Measurements from ENCODE around the gene ZNF74. TPM values are rescaled to one million over a fixed set of nuclear protein-coding genes. Genes with fewer than 3 reads are reported as not detected.
A peak's percentile ranks its signal among the peaks of the same experiment; 100 is the strongest.

ZNF74 gene
- total and polyA plus RNA-seq, 5 donors from 2014 or later, result 3.4 to 5.9 (median 4.1) TPM

GRCh38 chr22:20433686-20434241 lies 39.8 kb downstream of the ZNF74 start:
- Mint-ChIP-seq H3K27me3 (peaks cover 54% of the 10 kb centered on the region), H3K9me3 (peaks cover 0 to 2% (median 0%) of the 10 kb centered on the region in 7 donors), H3K4me1 (peaks cover 0 to 42% (median 10%) of the 10 kb centered on the region in 4 donors), H3K27ac (no peak overlapping the region), H3K36me3 (no peaks in the 10 kb centered on the region), H3K4me3 (peak overlapping the region in 2 of 4 donors; percentile 21 to 59)
- no peak for DNase-seq
- Histone ChIP-seq H3K27me3 (ENCODE audit: control insufficient read depth, insufficient read depth, low read length) (peaks cover 8% of the 10 kb centered on the region), H3K9me3 (ENCODE audit: control insufficient read depth in 2 of 2, low read length in 2 of 2) (no peaks in the 10 kb centered on the region), H3K4me3 (ENCODE audit: low read depth, low read length) (no peak overlapping the region), H3K27ac (ENCODE audit: insufficient read depth, low read length, poor library complexity, severe bottlenecking) (no peak overlapping the region), H3K4me1 (ENCODE audit: control insufficient read depth, insufficient read depth, low read length, poor library complexity, severe bottlenecking) (peaks cover 57% of the 10 kb centered on the region), H3K36me3 (ENCODE audit: control insufficient read depth, insufficient read depth, low read length) (no peaks in the 10 kb centered on the region)
- ATAC-seq (ENCODE audit: low read depth in 2 of 2), result no peak

- Mint-ChIP-seq H3K4me3 (peak overlapping the region in 2 of 4 donors; percentile 21 to 59), H3K9me3 (peaks cover 0 to 2% (median 0%) of the 10 kb centered on the region in 7 donors), H3K36me3 (no peaks in the 10 kb centered on the region), H3K27me3 (peaks cover 53% of the 10 kb centered on the region), H3K4me1 (peaks cover 0 to 39% (median 5%) of the 10 kb centered on the region in 4 donors), H3K27ac (no peak overlapping the region)
- no peak for DNase-seq
- H3K4me3 ChIP-seq (ENCODE audit: low read depth, low read length), result no peak overlapping the region
- no peak overlapping the region for H3K27ac ChIP-seq (ENCODE audit: insufficient read depth, low read length, poor library complexity, severe bottlenecking)
- peaks cover 52% of the 10 kb centered on the region for H3K4me1 ChIP-seq (ENCODE audit: control insufficient read depth, insufficient read depth, low read length, poor library complexity, severe bottlenecking)
- no peaks in the 10 kb centered on the region for H3K36me3 ChIP-seq (ENCODE audit: control insufficient read depth, insufficient read depth, low read length)
- no peak for ATAC-seq (ENCODE audit: low read depth in 2 of 2)
- no peaks in the 10 kb centered on the region for H3K9me3 ChIP-seq (ENCODE audit: control insufficient read depth in 2 of 2, low read length in 2 of 2)
- peaks cover 8% of the 10 kb centered on the region for H3K27me3 ChIP-seq (ENCODE audit: control insufficient read depth, insufficient read depth, low read length)
Measured at GRCh38 chr22:20434264-20434751, 40.4 kb downstream of the ZNF74 start.

- no peak for DNase-seq
- ATAC-seq (ENCODE audit: low read depth in 2 of 2), result no peak
- no peaks in the 10 kb centered on the region for H3K36me3 ChIP-seq (ENCODE audit: control insufficient read depth, insufficient read depth, low read length)
- H3K4me3 Mint-ChIP-seq, result peak overlapping the region in 3 of 4 donors; percentile 10 to 63 (median 55)
- no peaks in the 10 kb centered on the region for H3K36me3 Mint-ChIP-seq
- no peak overlapping the region for H3K4me3 ChIP-seq (ENCODE audit: low read depth, low read length)
- H3K4me1 Mint-ChIP-seq, result peaks cover 0 to 41% (median 5%) of the 10 kb centered on the region in 4 donors
- peaks cover 58% of the 10 kb centered on the region for H3K27me3 Mint-ChIP-seq
- H3K9me3 Mint-ChIP-seq, result peaks cover 0 to 2% (median 0%) of the 10 kb centered on the region in 7 donors
- H3K9me3 ChIP-seq (ENCODE audit: control insufficient read depth in 2 of 2, low read length in 2 of 2), result no peaks in the 10 kb centered on the region
- peak overlapping the region in 1 of 3 donors; percentile 53 for H3K27ac Mint-ChIP-seq
- H3K27me3 ChIP-seq (ENCODE audit: control insufficient read depth, insufficient read depth, low read length), result peaks cover 8% of the 10 kb centered on the region
- no peak overlapping the region for H3K27ac ChIP-seq (ENCODE audit: insufficient read depth, low read length, poor library complexity, severe bottlenecking)
- peaks cover 48% of the 10 kb centered on the region for H3K4me1 ChIP-seq (ENCODE audit: control insufficient read depth, insufficient read depth, low read length, poor library complexity, severe bottlenecking)
Measured at GRCh38 chr22:20434773-20435172, 40.8 kb downstream of the ZNF74 start.

- DNase-seq, result no peak
- peak overlapping the region in 1 of 3 donors; percentile 15 for H3K27ac Mint-ChIP-seq
- Histone ChIP-seq H3K9me3 (ENCODE audit: control insufficient read depth in 2 of 2, low read length in 2 of 2) (no peaks in the 10 kb centered on the region), H3K4me3 (ENCODE audit: low read depth, low read length) (no peak overlapping the region), H3K27ac (ENCODE audit: insufficient read depth, low read length, poor library complexity, severe bottlenecking) (no peak overlapping the region), H3K36me3 (ENCODE audit: control insufficient read depth, insufficient read depth, low read length) (peaks cover under 1% of the 10 kb centered on the region), H3K4me1 (ENCODE audit: control insufficient read depth, insufficient read depth, low read length, poor library complexity, severe bottlenecking) (peaks cover 39% of the 10 kb centered on the region), H3K27me3 (ENCODE audit: control insufficient read depth, insufficient read depth, low read length) (peaks cover 8% of the 10 kb centered on the region)
- peaks cover 0 to 34% (median 5%) of the 10 kb centered on the region in 4 donors for H3K4me1 Mint-ChIP-seq
- peaks cover 53% of the 10 kb centered on the region for H3K27me3 Mint-ChIP-seq
- peaks cover 0 to 2% (median 0%) of the 10 kb centered on the region in 7 donors for H3K9me3 Mint-ChIP-seq
- no peak for ATAC-seq (ENCODE audit: low read depth in 2 of 2)
- H3K36me3 Mint-ChIP-seq, result peaks cover 2% of the 10 kb centered on the region
- peak overlapping the region; percentile 53 to 63 (median 54) for H3K4me3 Mint-ChIP-seq
Measured at GRCh38 chr22:20435436-20436306, 41.7 kb downstream of the ZNF74 start.

GRCh38 chr22:20436307-20436767 lies 42.4 kb downstream of the ZNF74 start:
- peaks cover 7% of the 10 kb centered on the region for H3K36me3 ChIP-seq (ENCODE audit: control insufficient read depth, insufficient read depth, low read length)
- H3K27me3 Mint-ChIP-seq, result peaks cover 51% of the 10 kb centered on the region
- no peak overlapping the region for H3K27ac ChIP-seq (ENCODE audit: insufficient read depth, low read length, poor library complexity, severe bottlenecking)
- ATAC-seq (ENCODE audit: low read depth in 2 of 2) (peak in 1 of 2 donors; percentile 25), DNase-seq (no peak)
- H3K27ac Mint-ChIP-seq, result peak overlapping the region in 1 of 3 donors; percentile 79
- H3K4me3 ChIP-seq (ENCODE audit: low read depth, low read length), result no peak overlapping the region
- H3K9me3 ChIP-seq (ENCODE audit: control insufficient read depth in 2 of 2, low read length in 2 of 2), result no peaks in the 10 kb centered on the region
- H3K9me3 Mint-ChIP-seq, result peaks cover 0 to 2% (median 0%) of the 10 kb centered on the region in 7 donors
- H3K4me1 Mint-ChIP-seq, result peaks cover 0 to 32% (median 5%) of the 10 kb centered on the region in 4 donors
- H3K4me3 Mint-ChIP-seq, result peak overlapping the region in 3 of 4 donors; percentile 43 to 82 (median 80)
- peaks cover 3% of the 10 kb centered on the region for H3K36me3 Mint-ChIP-seq
- H3K27me3 ChIP-seq (ENCODE audit: control insufficient read depth, insufficient read depth, low read length), result peaks cover 8% of the 10 kb centered on the region
- peaks cover 32% of the 10 kb centered on the region for H3K4me1 ChIP-seq (ENCODE audit: control insufficient read depth, insufficient read depth, low read length, poor library complexity, severe bottlenecking)

- peaks cover 0 to 31% (median 5%) of the 10 kb centered on the region in 4 donors for H3K4me1 Mint-ChIP-seq
- no peak for DNase-seq
- H3K4me1 ChIP-seq (ENCODE audit: control insufficient read depth, insufficient read depth, low read length, poor library complexity, severe bottlenecking), result peaks cover 26% of the 10 kb centered on the region
- H3K4me3 ChIP-seq (ENCODE audit: low read depth, low read length), result peak overlapping the region; percentile 32
- H3K36me3 ChIP-seq (ENCODE audit: control insufficient read depth, insufficient read depth, low read length), result peaks cover 11% of the 10 kb centered on the region
- peaks cover 0 to 2% (median 0%) of the 10 kb centered on the region in 7 donors for H3K9me3 Mint-ChIP-seq
- H3K27me3 ChIP-seq (ENCODE audit: control insufficient read depth, insufficient read depth, low read length), result peaks cover 8% of the 10 kb centered on the region
- H3K9me3 ChIP-seq (ENCODE audit: control insufficient read depth in 2 of 2, low read length in 2 of 2), result no peaks in the 10 kb centered on the region
- peak overlapping the region; percentile 36 to 79 (median 68) for H3K27ac Mint-ChIP-seq
- peak in 1 of 2 donors; percentile 12 for ATAC-seq (ENCODE audit: low read depth in 2 of 2)
- peaks cover 51% of the 10 kb centered on the region for H3K27me3 Mint-ChIP-seq
- no peak overlapping the region for H3K27ac ChIP-seq (ENCODE audit: insufficient read depth, low read length, poor library complexity, severe bottlenecking)
- peaks cover 3% of the 10 kb centered on the region for H3K36me3 Mint-ChIP-seq
- peak overlapping the region; percentile 78 to 82 (median 80) for H3K4me3 Mint-ChIP-seq
Measured at GRCh38 chr22:20436768-20437612, 43.0 kb downstream of the ZNF74 start.
